Kidney (tissue), 14 donors: Measurements from ENCODE around the gene GFOD1. TPM values are rescaled to one million over a fixed set of nuclear protein-coding genes. Genes with fewer than 3 reads are reported as not detected.

Experiments used
- DNase-seq, 5 donors: peaks; one replicate each; pipeline ENCODE4 v3.0.0-alpha.2; 2013 to 2020
- FAIRE-seq: peaks from 2 replicates; lab custom pipeline; 2012; peaks lifted over from hg19 to GRCh38; lab: Jason Lieb, UNC
- H3K27ac ChIP-seq, 2 donors: one replicate each; pipeline ENCODE4 v1.7.0; 2013; ENCODE audit warnings: low read depth in 2 of 2, low read length in 2 of 2, inconsistent platforms in 1 of 2
- H3K27me3 ChIP-seq: one replicate; pipeline ENCODE4 v1.7.1; 2013; ENCODE audit warnings: low read length, inconsistent platforms; ENCODE audit not compliant: control insufficient read depth, insufficient read depth
- H3K36me3 ChIP-seq, 3 donors: one replicate each; pipeline versions ENCODE4 v1.7.0 to v1.7.1; 2013; ENCODE audit warnings: low read length in 3 of 3, control low read depth in 1 of 3, inconsistent platforms in 1 of 3; ENCODE audit not compliant: insufficient read depth in 3 of 3, control insufficient read depth in 2 of 3
- H3K4me1 ChIP-seq, 3 donors: one replicate each; pipeline versions ENCODE4 v1.7.0 to v1.7.1; 2013; ENCODE audit warnings: low read length in 3 of 3, inconsistent platforms in 1 of 3, low read depth in 1 of 3; ENCODE audit not compliant: control insufficient read depth in 2 of 3, insufficient read depth in 2 of 3
- H3K4me3 ChIP-seq, 3 donors: one replicate each; pipeline versions ENCODE4 v1.7.0 to v1.8.1; 2013; ENCODE audit warnings: low read length in 3 of 3, control low read depth in 1 of 3, inconsistent platforms in 1 of 3
- H3K9ac ChIP-seq, 3 donors: one replicate each; pipeline versions ENCODE4 v1.7.0 to v1.7.1; 2013; ENCODE audit warnings: low read length in 3 of 3, control low read depth in 1 of 3, inconsistent platforms in 1 of 3
- H3K9me3 ChIP-seq, 3 donors: one replicate each; pipeline versions ENCODE4 v1.7.0 to v1.7.1; 2013; ENCODE audit warnings: low read length in 3 of 3, control low read depth in 1 of 3, inconsistent platforms in 1 of 3; ENCODE audit not compliant: control insufficient read depth in 2 of 3, insufficient read depth in 1 of 3
- CTCF ChIP-seq: IDR thresholded peaks from 3 replicates; pipeline ENCODE4 v1.5.1; 2012; ENCODE audit warnings: mild to moderate bottlenecking, moderate library complexity, borderline replicate concordance; ENCODE audit not compliant: insufficient read depth; ENCODE audit errors: extremely low read depth
- intact Hi-C: fragments of 100-400 bp; cut with DNase I; formaldehyde crosslinking; loops from one replicate; pipeline ENCODE4 v1.11.1; 2022
- polyA plus RNA-seq: library from polyadenylated mRNA; stranded (reverse); fragments of 350-450 nt; fragmentation: Illumina TruSeq; extraction: RNeasy Lipid Tissue Mini Kit (QIAGEN cat#74804); gene quantifications from one replicate; pipeline ENCODE4 v1.2.3, GENCODE V29; 2014; ENCODE audit warnings: low read depth, low replicate concordance; ENCODE audit not compliant: insufficient read depth
- total RNA-seq: library from RNA; stranded (reverse); fragmentation: NEBNext Ultra II Directional; extraction: Animal tissue kit (Norgen Biotek cat#: 25700); gene quantifications from one replicate; pipeline ENCODE4 v1.2.1, GENCODE V29; 2021
- donor health status: control.
- donor health status: control.
- donor health status: control.
- donor health status: control.
- donor health status: control.
- donor health status: DM: yes; HTN: yes; CAD: no.
- donor health status: Normal renal cell carcinoma (clear cell type).

Gene GFOD1
- total and polyA plus RNA-seq, 2 donors from 2014 or later: 2.1 to 14.6 TPM

GRCh38 chr6:13380761-13381160, 106.6 kb downstream of the GFOD1 start:
- Histone ChIP-seq H3K4me1 (peaks cover 0 to 2% (median 0%) of the 10 kb centered on the region in 3 donors), H3K9ac (no peak overlapping the region), H3K36me3 (no peaks in the 10 kb centered on the region), H3K9me3 (no peaks in the 10 kb centered on the region), H3K4me3 (no peak overlapping the region), H3K27me3 (no peaks in the 10 kb centered on the region), H3K27ac (no peak overlapping the region)
- TF ChIP-seq CTCF: no peak
- DNase-seq (no peak), FAIRE-seq (no peak)
- intact Hi-C loops: no loop called here

- Histone ChIP-seq H3K36me3 (no peaks in the 10 kb centered on the region), H3K27me3 (no peaks in the 10 kb centered on the region), H3K27ac (no peak overlapping the region), H3K4me1 (peaks cover 0 to 2% (median 0%) of the 10 kb centered on the region in 3 donors), H3K9me3 (no peaks in the 10 kb centered on the region), H3K9ac (no peak overlapping the region), H3K4me3 (no peak overlapping the region)
- FAIRE-seq (no peak), DNase-seq (peak in 3 of 5 donors; percentile 42 to 48 (median 45))
- TF ChIP-seq CTCF: no peak
- intact Hi-C loops: no loop called here
Observed at GRCh38 chr6:13378669-13379590, 108.5 kb downstream of the GFOD1 start.

GRCh38 chr6:13377054-13377758, 110.2 kb downstream of the GFOD1 start:
- FAIRE-seq: no peak
- Histone ChIP-seq H3K9ac (no peak overlapping the region), H3K9me3 (no peaks in the 10 kb centered on the region), H3K27ac (no peak overlapping the region), H3K4me1 (no peaks in the 10 kb centered on the region), H3K36me3 (no peaks in the 10 kb centered on the region), H3K4me3 (no peak overlapping the region), H3K27me3 (no peaks in the 10 kb centered on the region)
- intact Hi-C loops: no loop called here
- TF ChIP-seq CTCF: no peak
- DNase-seq: no peak
